Prostate gland (tissue), 2 donors: ENCODE data around the gene NEBL.

Source experiments
- POLR2A ChIP-seq: fragments of 450-650 bp; IDR thresholded peaks from one replicate; pipeline ENCODE4 v1.6.1; 2016; ENCODE audit warnings: antibody characterized with exemption, mild to moderate bottlenecking
- TF ChIP-seq, protein P1 (sequence below), 4 experiments: fragments of 200-600 bp in 2 of 4; fragments of 450-650 bp in 2 of 4; sonication (generic) in 2 of 4; IDR thresholded peaks; 1 replicate in 3 of 4; 2 replicates in 1 of 4; pipeline ENCODE4 v1.5.1; 2016 to 2019; ENCODE audit warnings: antibody characterized with exemption in 4 of 4, mild to moderate bottlenecking in 2 of 4, moderate library complexity in 2 of 4

DNA sequence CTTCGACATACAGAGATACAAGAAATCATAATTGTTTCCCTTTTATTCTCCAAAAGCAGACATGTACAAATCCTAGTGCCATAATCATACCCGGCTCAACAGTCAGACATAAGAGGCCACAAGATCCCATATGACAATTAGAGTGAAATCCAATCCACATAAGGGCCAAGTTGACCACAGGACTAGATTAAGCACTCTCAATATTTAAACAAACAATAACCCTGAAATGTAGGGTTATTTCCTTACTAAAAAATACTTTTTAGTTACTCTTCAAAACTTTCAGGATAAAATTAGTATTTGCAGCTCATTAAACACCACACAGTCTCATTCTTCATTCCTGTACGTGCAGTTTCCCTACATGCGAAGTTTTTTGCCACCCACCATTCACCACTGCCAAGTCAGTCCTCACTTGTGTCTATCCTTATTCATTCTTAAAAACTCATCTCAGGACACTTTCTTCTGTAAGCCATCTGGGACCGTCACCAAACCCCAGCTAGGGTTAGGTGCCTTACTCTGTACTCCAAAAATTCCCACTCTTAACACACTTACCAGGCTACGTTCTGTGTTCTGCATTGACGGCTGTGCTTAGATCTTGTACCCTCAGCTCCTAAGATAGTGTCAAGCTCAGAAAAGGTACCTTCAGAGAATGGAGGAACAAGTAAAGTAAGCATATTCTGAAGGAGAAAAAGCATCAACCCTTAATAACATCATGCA lies 47.8 kb upstream of the NEBL start:
- TF ChIP-seq, protein P1, sequence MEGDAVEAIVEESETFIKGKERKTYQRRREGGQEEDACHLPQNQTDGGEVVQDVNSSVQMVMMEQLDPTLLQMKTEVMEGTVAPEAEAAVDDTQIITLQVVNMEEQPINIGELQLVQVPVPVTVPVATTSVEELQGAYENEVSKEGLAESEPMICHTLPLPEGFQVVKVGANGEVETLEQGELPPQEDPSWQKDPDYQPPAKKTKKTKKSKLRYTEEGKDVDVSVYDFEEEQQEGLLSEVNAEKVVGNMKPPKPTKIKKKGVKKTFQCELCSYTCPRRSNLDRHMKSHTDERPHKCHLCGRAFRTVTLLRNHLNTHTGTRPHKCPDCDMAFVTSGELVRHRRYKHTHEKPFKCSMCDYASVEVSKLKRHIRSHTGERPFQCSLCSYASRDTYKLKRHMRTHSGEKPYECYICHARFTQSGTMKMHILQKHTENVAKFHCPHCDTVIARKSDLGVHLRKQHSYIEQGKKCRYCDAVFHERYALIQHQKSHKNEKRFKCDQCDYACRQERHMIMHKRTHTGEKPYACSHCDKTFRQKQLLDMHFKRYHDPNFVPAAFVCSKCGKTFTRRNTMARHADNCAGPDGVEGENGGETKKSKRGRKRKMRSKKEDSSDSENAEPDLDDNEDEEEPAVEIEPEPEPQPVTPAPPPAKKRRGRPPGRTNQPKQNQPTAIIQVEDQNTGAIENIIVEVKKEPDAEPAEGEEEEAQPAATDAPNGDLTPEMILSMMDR (IDR thresholded peaks at IDR 0.05), result no peak
- no peak for TF ChIP-seq POLR2A
